HepG2 (cell line): ENCODE results near the gene PPFIA3. TPM values are rescaled to one million over a fixed set of nuclear protein-coding genes. Genes with fewer than 3 reads are reported as not detected.

ENCODE experiments used
- EED ChIP-seq: sonication (generic); formaldehyde crosslinking; IDR thresholded peaks from 2 replicates; pipeline ENCODE4 v1.5.0; 2020; ENCODE audit warnings: mild to moderate bottlenecking, missing genetic modification reagents
- FOXA1 ChIP-seq, 2 experiments: fragments of 450-650 bp in 1 of 2; sonication (generic) in 1 of 2; formaldehyde crosslinking in 1 of 2; IDR thresholded peaks; 2 replicates each; pipeline versions ENCODE4 v1.4.0 to v1.6.1; 2016 to 2020; ENCODE audit warnings: missing genetic modification reagents in 1 of 2
- FOXO1 ChIP-seq: sonication (generic); formaldehyde crosslinking; IDR thresholded peaks from 2 replicates; pipeline ENCODE4 v1.4.0; 2020; ENCODE audit warnings: missing genetic modification reagents
- HIC2 ChIP-seq: sonication (generic); formaldehyde crosslinking; IDR thresholded peaks from 2 replicates; pipeline ENCODE4 v1.9.0; 2022; ENCODE audit warnings: low read depth, missing genetic modification reagents
- HMGA1 ChIP-seq: sonication (generic); formaldehyde crosslinking; conservative IDR thresholded peaks from 2 replicates; pipeline ENCODE4 v1.4.0; 2020; ENCODE audit warnings: missing genetic modification reagents
- HOXA5 ChIP-seq: sonication (generic); formaldehyde crosslinking; IDR thresholded peaks from 2 replicates; pipeline ENCODE4 v1.4.0; 2020; ENCODE audit warnings: missing genetic modification reagents
- NCOA5 ChIP-seq: sonication (generic); formaldehyde crosslinking; IDR thresholded peaks from 2 replicates; pipeline ENCODE4 v1.4.0; 2020; ENCODE audit warnings: missing genetic modification reagents
- POLR2AphosphoS2 ChIP-seq: IDR thresholded peaks from 2 replicates; pipeline ENCODE4 v1.6.1; 2011; ENCODE audit warnings: low read depth, low read length, improper control_type of control experiment
- REL ChIP-seq: sonication (generic); formaldehyde crosslinking; conservative IDR thresholded peaks from 2 replicates; pipeline ENCODE4 v1.8.0; 2022; ENCODE audit warnings: mild to moderate bottlenecking, missing genetic modification reagents, moderate library complexity
- SRY ChIP-seq: sonication (generic); formaldehyde crosslinking; IDR thresholded peaks from 2 replicates; pipeline ENCODE4 v1.8.0; 2022; ENCODE audit warnings: mild to moderate bottlenecking, missing genetic modification reagents
- SSRP1 ChIP-seq: IDR thresholded peaks from 2 replicates; pipeline ENCODE4 v1.6.1; 2016; ENCODE audit warnings: control low read depth
- SUZ12 ChIP-seq: fragments of 150-350 bp; IDR thresholded peaks from 2 replicates; pipeline ENCODE4 v1.6.1; 2014; ENCODE audit warnings: low read depth, low read length
- THRA ChIP-seq: sonication (generic); formaldehyde crosslinking; IDR thresholded peaks from 2 replicates; pipeline ENCODE4 v1.4.0; 2020; ENCODE audit warnings: missing genetic modification reagents, borderline replicate concordance
- TRIM22 ChIP-seq: fragments of 450-650 bp; IDR thresholded peaks from 2 replicates; pipeline ENCODE4 v1.6.1; 2017
- TRIM24 ChIP-seq: sonication (generic); formaldehyde crosslinking; IDR thresholded peaks from 2 replicates; pipeline ENCODE4 v1.8.0; 2022; ENCODE audit warnings: mild to moderate bottlenecking, missing genetic modification reagents
- TSC22D2 ChIP-seq: sonication (generic); formaldehyde crosslinking; IDR thresholded peaks from 2 replicates; pipeline ENCODE4 v1.5.1; 2020; ENCODE audit warnings: missing genetic modification reagents, mild to moderate bottlenecking, borderline replicate concordance
- ZBTB14 ChIP-seq: sonication (generic); formaldehyde crosslinking; IDR thresholded peaks from 2 replicates; pipeline ENCODE4 v1.4.0; 2020; ENCODE audit warnings: missing genetic modification reagents
- ZNF431 ChIP-seq: sonication (generic); formaldehyde crosslinking; IDR thresholded peaks from 2 replicates; pipeline ENCODE4 v1.9.0; 2022; ENCODE audit warnings: missing genetic modification reagents, low read depth, mild to moderate bottlenecking, borderline replicate concordance
- ZNF615 ChIP-seq: sonication (generic); formaldehyde crosslinking; IDR thresholded peaks from 2 replicates; pipeline ENCODE4 v1.5.0; 2020; ENCODE audit warnings: mild to moderate bottlenecking, missing genetic modification reagents, borderline replicate concordance
- ZNF660 ChIP-seq: sonication (generic); formaldehyde crosslinking; IDR thresholded peaks from 2 replicates; pipeline ENCODE4 v1.5.1; 2020; ENCODE audit warnings: mild to moderate bottlenecking, low read depth, missing genetic modification reagents, borderline replicate concordance
- ZNF678 ChIP-seq: sonication (generic); formaldehyde crosslinking; IDR thresholded peaks from 2 replicates; pipeline ENCODE4 v1.4.0; 2020; ENCODE audit warnings: mild to moderate bottlenecking, missing genetic modification reagents
- ZNF850 ChIP-seq: sonication (generic); formaldehyde crosslinking; conservative IDR thresholded peaks from 2 replicates; pipeline ENCODE4 v1.9.0; 2021; ENCODE audit warnings: mild to moderate bottlenecking, missing genetic modification reagents
- polyA plus RNA-seq, 8 experiments: library from polyadenylated mRNA; depleted of rRNA in 3 of 8; stranded (reverse) in 7 of 8; unstranded in 1 of 8; fragments of >200 nt; fragmentation: Illumina TruSeq in 4 of 8; extraction: Trizol in 4 of 8; gene quantifications; 2 replicates each; pipeline versions ENCODE4 v1.2.1 to v1.2.3, GENCODE V29; 2011 to 2016; ENCODE audit warnings: low read depth in 4 of 8, missing spikeins in 1 of 8, mixed read lengths in 1 of 8; ENCODE audit not compliant: insufficient read depth in 1 of 8
- total RNA-seq, 5 experiments: library from RNA; depleted of rRNA; stranded (reverse); fragments of >200 nt; fragmentation: Illumina TruSeq; extraction: Trizol; gene quantifications; 2 replicates each; pipeline ENCODE4 v1.2.3, GENCODE V29; 2016; ENCODE audit warnings: low read depth in 1 of 5

The PPFIA3 gene
- total and polyA plus RNA-seq, 2 of the 13 experiments (the other 11 are each of a cell fraction or from before 2014, with no cell fraction given), result 6.7 to 8.6 TPM

- TF ChIP-seq SUZ12, result no peak
- TF ChIP-seq THRA (CRISPR knock-in tag), result no peak
- TF ChIP-seq ZBTB14 (CRISPR knock-in tag), result no peak
- peak; percentile 44; the same call in 1 of the 2 replicates for TF ChIP-seq TSC22D2 (CRISPR knock-in tag)
- peak; percentile 86; the same call in 1 of the 2 replicates for TF ChIP-seq ZNF615
- no peak for TF ChIP-seq TRIM24 (CRISPR knock-in tag)
- no peak for TF ChIP-seq HMGA1
- 0 out of 2 replicates have a peak, but pooled peaks have one; percentile 43 for TF ChIP-seq SSRP1
- TF ChIP-seq HOXA5 (CRISPR knock-in tag), result peak; percentile 83
- peak; percentile 89 for TF ChIP-seq SRY (CRISPR knock-in tag)
- no peak for TF ChIP-seq ZNF678 (CRISPR knock-in tag)
- TF ChIP-seq HIC2, result no peak
- 0 out of 2 replicates have a peak, but pooled peaks have one; percentile 36 for TF ChIP-seq NCOA5
- TF ChIP-seq ZNF660, result no peak
- peak; percentile 78; the same call in 1 of the 2 replicates for TF ChIP-seq ZNF431 (CRISPR knock-in tag)
- no peak for TF ChIP-seq TRIM22
- 0 out of 2 replicates have a peak, but pooled peaks have one; percentile 61 for TF ChIP-seq POLR2AphosphoS2
- no peak for TF ChIP-seq ZNF850
- TF ChIP-seq EED (CRISPR knock-in tag), result 0 out of 2 replicates have a peak, but pooled peaks have one; percentile 12
- no peak for TF ChIP-seq FOXA1 (IDR thresholded peaks at IDR 0.05)
- TF ChIP-seq FOXA1 (CRISPR knock-in tag; IDR thresholded peaks at IDR 0.05), result no peak; the same call in none of the 2 replicates
- TF ChIP-seq FOXO1, result peak; percentile 70
- TF ChIP-seq REL (CRISPR knock-in tag), result no peak
Observed at GRCh38 chr19:49085020-49085867, 34.1 kb upstream of the PPFIA3 start, which contains the start of gene SNRNP70 (continued).
